ENCODE results near the gene EWSR1. TPM values are rescaled to one million over a fixed set of nuclear protein-coding genes. Genes with fewer than 3 reads are reported as not detected.

The EWSR1 gene
- polyA plus RNA-seq, 1 donor from 2014 or later, result 277 TPM

- H3K4me3 ChIP-seq (ENCODE audit: low read length), result no peak overlapping the region
- no peak overlapping the region for H3K27ac ChIP-seq (ENCODE audit: low read length)
- no peaks in the 10 kb centered on the region for H4K20me1 ChIP-seq (ENCODE audit: insufficient read depth)
- no peaks in the 10 kb centered on the region for H3K36me3 ChIP-seq (ENCODE audit: insufficient read depth, low read length)
- no peak overlapping the region for H2AFZ ChIP-seq (ENCODE audit: low read depth, low read length)
- H3K9me2 ChIP-seq (ENCODE audit: insufficient read depth, low read length), result no peaks in the 10 kb centered on the region
- H3K4me2 ChIP-seq (ENCODE audit: low read length), result no peak overlapping the region
- TF ChIP-seq REST (IDR thresholded peaks at IDR 0.05; ENCODE audit: borderline replicate concordance) (no peak), TAF1 (IDR thresholded peaks at IDR 0.05; ENCODE audit: low read depth) (no peak), POLR2AphosphoS5 (IDR thresholded peaks at IDR 0.05) (no peak), MXI1 (conservative IDR thresholded peaks at IDR 0.05; ENCODE audit: poor library complexity, severe bottlenecking) (no peak), SMC3 (conservative IDR thresholded peaks at IDR 0.05; ENCODE audit: poor library complexity) (no peak), EP300 (conservative IDR thresholded peaks at IDR 0.05; ENCODE audit: poor library complexity, severe bottlenecking) (no peak), RAD21 (conservative IDR thresholded peaks at IDR 0.05) (no peak), EZH2 (IDR thresholded peaks at IDR 0.05; ENCODE audit: borderline replicate concordance, insufficient read depth, low read length, poor library complexity, severe bottlenecking) (no peak)
- TF ChIP-seq, protein P1, sequence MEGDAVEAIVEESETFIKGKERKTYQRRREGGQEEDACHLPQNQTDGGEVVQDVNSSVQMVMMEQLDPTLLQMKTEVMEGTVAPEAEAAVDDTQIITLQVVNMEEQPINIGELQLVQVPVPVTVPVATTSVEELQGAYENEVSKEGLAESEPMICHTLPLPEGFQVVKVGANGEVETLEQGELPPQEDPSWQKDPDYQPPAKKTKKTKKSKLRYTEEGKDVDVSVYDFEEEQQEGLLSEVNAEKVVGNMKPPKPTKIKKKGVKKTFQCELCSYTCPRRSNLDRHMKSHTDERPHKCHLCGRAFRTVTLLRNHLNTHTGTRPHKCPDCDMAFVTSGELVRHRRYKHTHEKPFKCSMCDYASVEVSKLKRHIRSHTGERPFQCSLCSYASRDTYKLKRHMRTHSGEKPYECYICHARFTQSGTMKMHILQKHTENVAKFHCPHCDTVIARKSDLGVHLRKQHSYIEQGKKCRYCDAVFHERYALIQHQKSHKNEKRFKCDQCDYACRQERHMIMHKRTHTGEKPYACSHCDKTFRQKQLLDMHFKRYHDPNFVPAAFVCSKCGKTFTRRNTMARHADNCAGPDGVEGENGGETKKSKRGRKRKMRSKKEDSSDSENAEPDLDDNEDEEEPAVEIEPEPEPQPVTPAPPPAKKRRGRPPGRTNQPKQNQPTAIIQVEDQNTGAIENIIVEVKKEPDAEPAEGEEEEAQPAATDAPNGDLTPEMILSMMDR (IDR thresholded peaks at IDR 0.05; ENCODE audit: poor library complexity, severe bottlenecking), result no peak
- no peaks in the 10 kb centered on the region for H3K9me3 ChIP-seq (ENCODE audit: low read length)
- no peaks in the 10 kb centered on the region for H3F3A ChIP-seq (ENCODE audit: insufficient read depth, low read length, poor library complexity, severe bottlenecking)
- no peak overlapping the region for H3K9ac ChIP-seq (ENCODE audit: low read length)
- H3K79me2 ChIP-seq (replicated peaks; ENCODE audit: insufficient read depth, low read length), result no peaks in the 10 kb centered on the region
- peaks cover 14% of the 10 kb centered on the region for H3K27me3 ChIP-seq (ENCODE audit: insufficient read depth, low read depth, low read length)
These were observed 52.5 kb downstream of the EWSR1 start for GRCh38 chr22:29320546-29320945.

DNA sequence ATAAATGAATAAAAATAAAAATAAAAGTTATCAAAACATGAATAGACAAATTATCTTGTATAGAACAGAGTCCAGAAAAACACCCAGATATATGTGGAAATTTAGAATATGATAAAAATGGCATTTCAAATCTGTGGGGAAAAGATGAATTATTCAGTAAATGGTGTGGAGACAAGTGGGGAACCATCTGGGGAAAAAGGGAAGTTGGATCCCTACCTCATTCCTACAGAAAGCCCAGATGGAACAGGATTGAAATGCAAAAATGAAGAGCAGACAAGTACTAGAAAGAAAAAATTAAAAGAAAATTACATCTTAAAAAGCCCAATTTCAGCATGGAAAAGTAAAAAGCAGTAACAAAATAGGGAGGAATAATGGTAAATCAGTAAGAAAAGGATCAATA, 55.6 kb downstream of the EWSR1 start:
- no peak overlapping the region for H3K4me3 ChIP-seq (ENCODE audit: low read length)
- H3F3A ChIP-seq (ENCODE audit: insufficient read depth, low read length, poor library complexity, severe bottlenecking), result no peaks in the 10 kb centered on the region
- TF ChIP-seq SMC3 (conservative IDR thresholded peaks at IDR 0.05; ENCODE audit: poor library complexity) (no peak), MXI1 (conservative IDR thresholded peaks at IDR 0.05; ENCODE audit: poor library complexity, severe bottlenecking) (no peak), EZH2 (IDR thresholded peaks at IDR 0.05; ENCODE audit: borderline replicate concordance, insufficient read depth, low read length, poor library complexity, severe bottlenecking) (no peak), EP300 (conservative IDR thresholded peaks at IDR 0.05; ENCODE audit: poor library complexity, severe bottlenecking) (no peak), RAD21 (conservative IDR thresholded peaks at IDR 0.05) (no peak), POLR2AphosphoS5 (IDR thresholded peaks at IDR 0.05) (no peak), TAF1 (IDR thresholded peaks at IDR 0.05; ENCODE audit: low read depth) (no peak), REST (IDR thresholded peaks at IDR 0.05; ENCODE audit: borderline replicate concordance) (no peak)
- TF ChIP-seq, protein P1 (IDR thresholded peaks at IDR 0.05; ENCODE audit: poor library complexity, severe bottlenecking), result no peak
- no peak overlapping the region for H3K4me2 ChIP-seq (ENCODE audit: low read length)
- H3K27ac ChIP-seq (ENCODE audit: low read length), result no peak overlapping the region
- H4K20me1 ChIP-seq (ENCODE audit: insufficient read depth), result no peaks in the 10 kb centered on the region
- no peaks in the 10 kb centered on the region for H3K79me2 ChIP-seq (replicated peaks; ENCODE audit: insufficient read depth, low read length)
- no peak overlapping the region for H3K9ac ChIP-seq (ENCODE audit: low read length)
- H2AFZ ChIP-seq (ENCODE audit: low read depth, low read length), result no peak overlapping the region
- no peaks in the 10 kb centered on the region for H3K9me3 ChIP-seq (ENCODE audit: low read length)
- no peaks in the 10 kb centered on the region for H3K36me3 ChIP-seq (ENCODE audit: insufficient read depth, low read length)
- H3K27me3 ChIP-seq (ENCODE audit: insufficient read depth, low read depth, low read length), result no peaks in the 10 kb centered on the region
- no peaks in the 10 kb centered on the region for H3K9me2 ChIP-seq (ENCODE audit: insufficient read depth, low read length)

Measured in neural cell (in vitro differentiated cells).